Germinal center (tissue), 1 donor: ENCODE results near the gene MOCOS.
A peak's percentile ranks its signal among the peaks of the same experiment; 100 is the strongest.

Source experiments
- DNase-seq: peaks from one replicate; pipeline ENCODE4 v3.0.0; 2012; ENCODE audit warnings: mixed read lengths, low spot score

The MOCOS gene

DNA sequence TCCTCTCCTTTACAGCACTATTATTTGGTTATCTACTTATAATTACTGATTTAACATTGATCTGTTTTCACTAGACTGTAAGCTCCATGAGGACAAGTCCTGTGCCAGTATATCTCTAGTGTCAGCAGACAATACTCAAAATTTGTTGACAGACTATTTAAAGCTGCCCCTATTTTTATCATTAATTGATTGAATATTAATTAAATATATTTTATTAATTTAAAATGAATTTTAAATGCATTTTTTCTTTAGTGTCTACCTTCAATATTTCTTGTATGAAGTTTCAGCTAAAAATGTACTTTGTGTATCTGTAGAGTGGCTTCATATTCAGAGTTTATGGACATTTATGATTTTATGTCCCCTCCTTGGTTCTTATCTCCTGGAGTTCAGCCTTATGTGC lies 83.9 kb downstream of the MOCOS start:
- no peak for DNase-seq

DNA sequence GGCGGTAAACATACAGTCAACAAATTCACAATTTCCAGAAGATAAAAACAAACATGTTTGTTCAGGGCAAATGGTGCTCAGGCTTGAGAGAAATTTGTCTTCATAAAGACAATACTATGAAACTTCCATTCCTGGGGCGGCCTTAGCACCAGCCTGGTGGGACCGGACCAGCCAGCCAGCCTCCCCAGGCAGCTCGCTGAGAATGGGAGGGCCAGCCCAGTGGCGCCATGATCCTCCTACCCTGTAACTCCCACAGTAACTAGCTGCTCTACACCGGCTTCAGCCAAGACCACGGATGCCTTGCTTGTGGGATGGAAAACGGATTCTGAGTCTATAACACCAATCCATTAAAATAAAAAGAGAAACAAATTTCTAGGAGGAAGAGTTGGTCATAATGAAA lies 86.0 kb downstream of the MOCOS start:
- no peak for DNase-seq

GRCh38 chr18:36274083-36274715 lies 86.9 kb downstream of the MOCOS start:
- DNase-seq: no peak

DNA sequence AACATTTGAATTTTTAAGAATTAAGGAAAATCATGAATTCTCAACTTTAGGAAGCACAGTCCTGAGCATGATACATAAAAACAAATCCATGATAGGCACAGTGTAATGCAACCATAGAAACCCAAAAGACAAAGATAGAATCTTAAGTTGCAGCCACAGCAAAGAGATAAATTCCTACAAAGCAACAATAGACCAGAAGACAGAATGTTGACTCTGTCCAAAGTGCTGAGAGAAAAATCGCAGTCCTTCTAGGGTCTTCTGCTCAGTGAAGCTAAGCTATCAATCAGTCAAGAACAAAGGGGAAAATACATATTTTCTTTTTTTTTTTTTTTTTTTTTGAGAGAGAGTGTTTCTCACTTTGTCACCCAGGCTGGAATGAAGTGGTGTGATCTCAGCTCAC lies 88.3 kb downstream of the MOCOS start:
- no peak for DNase-seq

DNA sequence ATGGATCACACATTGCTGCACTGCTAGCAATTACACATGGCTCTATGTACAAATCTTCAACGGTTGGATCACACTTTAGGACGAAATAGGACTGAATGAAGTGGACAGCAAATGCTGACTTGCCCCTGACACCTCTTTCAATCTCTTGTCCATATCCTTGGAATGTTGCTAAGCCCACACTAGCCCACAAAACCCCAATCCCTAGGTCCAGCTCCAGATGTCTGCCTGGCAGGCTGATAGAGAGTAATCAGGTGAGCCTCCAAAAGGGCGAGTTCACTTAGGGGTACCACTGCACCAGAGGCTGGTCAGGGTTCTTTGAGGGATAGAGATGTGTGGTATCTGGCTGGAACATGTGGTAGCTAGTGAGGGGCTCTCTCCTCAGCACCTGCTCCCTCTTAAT lies 91.7 kb downstream of the MOCOS start:
- no peak for DNase-seq

- DNase-seq: no peak
Measured at GRCh38 chr18:36281936-36282335, 94.6 kb downstream of the MOCOS start.

DNA sequence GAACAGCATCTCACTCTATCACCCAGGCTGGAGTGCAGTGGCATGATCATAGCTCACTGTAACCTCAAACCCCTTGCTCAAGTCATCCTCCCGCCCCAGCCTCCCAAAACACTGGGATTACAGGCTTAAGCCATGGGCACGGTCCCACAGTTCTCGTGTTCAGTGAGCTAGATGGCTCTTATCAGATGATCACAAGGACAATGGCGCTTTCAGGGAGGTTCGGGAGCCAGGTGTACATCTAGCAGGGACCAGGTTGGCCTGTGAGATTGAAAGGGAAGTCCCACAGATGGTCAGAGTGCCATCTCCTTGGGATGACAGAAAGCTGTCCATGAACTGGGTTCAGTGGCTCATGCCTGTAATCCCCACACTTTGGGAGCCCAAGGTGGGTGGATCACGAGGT lies 96.2 kb downstream of the MOCOS start:
- no peak for DNase-seq

GRCh38 chr18:36284268-36284667 lies 97.0 kb downstream of the MOCOS start:
- DNase-seq: no peak

GRCh38 chr18:36284671-36285295 lies 97.5 kb downstream of the MOCOS start:
- peak; percentile 51 for DNase-seq

DNA sequence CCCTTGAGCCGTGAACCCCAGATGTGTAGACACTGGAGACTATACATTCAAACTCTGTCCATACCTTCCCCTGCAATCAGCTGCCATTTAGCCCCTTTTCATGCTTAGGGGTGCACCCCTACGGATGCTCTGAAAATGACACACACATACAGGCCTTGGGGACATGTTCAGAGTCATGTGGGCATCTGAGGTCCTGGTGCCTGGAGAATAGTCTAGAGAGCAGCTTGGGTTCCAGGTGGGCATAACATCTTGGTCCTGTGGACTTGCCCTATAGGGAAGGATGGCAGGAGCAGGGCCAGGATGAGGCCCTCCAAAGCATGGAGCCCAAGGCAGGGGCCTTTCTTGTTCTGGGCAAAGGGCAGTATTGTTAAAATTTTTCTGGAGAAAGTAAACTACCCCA lies 100.4 kb downstream of the MOCOS start:
- no peak for DNase-seq

DNA sequence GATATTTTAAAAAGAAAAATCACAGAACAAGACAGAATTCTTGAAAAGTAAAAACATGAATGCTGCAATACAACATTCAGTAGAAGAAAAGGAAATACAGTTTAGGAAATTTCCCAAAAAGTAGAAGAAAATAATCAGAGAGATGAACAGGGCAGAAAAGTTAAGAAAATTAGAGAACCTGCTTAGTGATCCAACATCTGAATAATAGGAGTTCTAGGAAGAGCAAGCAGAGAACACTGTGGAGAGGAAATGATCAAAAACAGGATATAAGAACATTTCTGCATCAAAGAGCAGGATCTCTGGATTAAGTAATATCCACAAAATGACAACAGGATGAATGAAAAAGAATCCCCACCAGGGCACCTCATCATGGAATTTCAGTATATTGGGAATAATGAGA lies 101.4 kb downstream of the MOCOS start:
- no peak for DNase-seq

- no peak for DNase-seq
Measured at GRCh38 chr18:36294031-36294430, 106.7 kb downstream of the MOCOS start.

GRCh38 chr18:36295214-36295613 lies 107.9 kb downstream of the MOCOS start:
- DNase-seq: no peak

GRCh38 chr18:36295880-36296301 lies 108.6 kb downstream of the MOCOS start:
- no peak for DNase-seq

DNA sequence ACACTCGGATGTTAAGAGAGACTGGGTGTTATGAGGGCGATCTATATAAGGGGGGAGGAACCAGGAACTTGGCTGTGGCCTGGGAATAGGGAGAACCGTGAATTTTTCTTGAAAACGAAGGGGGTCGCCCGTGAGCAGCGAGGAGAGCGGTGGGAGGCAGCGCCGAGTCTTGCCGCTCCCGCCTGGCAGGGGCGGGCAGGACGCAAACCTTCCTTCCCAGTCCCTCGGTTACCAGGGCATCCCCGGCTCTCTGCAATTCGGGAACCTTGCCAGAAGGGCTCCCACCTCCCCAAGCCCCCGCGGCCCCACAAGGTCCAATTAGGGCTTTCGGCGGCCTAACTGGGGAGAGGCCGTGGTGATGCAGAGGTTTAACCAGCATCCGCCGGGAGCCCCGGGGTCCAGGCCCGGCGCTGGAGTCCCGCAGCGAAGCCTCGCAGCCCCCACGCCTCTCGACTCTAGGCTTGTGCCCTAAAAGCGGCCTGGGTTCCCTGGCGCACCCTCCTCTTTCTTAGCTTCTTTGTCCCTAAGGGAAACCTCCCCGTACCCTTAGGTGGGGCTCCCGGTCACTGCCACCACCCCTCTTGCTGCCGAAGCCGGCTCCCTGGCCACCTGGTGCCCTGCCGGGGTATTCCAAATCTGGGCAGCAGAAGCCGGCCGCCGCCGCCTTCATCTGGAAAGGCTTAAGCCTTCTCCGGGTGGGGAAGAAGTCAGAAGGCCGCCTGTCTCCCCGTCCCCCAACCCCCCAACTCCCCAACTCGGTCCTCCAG lies 109.5 kb downstream of the MOCOS start:
- peak; percentile 24 for DNase-seq

DNA sequence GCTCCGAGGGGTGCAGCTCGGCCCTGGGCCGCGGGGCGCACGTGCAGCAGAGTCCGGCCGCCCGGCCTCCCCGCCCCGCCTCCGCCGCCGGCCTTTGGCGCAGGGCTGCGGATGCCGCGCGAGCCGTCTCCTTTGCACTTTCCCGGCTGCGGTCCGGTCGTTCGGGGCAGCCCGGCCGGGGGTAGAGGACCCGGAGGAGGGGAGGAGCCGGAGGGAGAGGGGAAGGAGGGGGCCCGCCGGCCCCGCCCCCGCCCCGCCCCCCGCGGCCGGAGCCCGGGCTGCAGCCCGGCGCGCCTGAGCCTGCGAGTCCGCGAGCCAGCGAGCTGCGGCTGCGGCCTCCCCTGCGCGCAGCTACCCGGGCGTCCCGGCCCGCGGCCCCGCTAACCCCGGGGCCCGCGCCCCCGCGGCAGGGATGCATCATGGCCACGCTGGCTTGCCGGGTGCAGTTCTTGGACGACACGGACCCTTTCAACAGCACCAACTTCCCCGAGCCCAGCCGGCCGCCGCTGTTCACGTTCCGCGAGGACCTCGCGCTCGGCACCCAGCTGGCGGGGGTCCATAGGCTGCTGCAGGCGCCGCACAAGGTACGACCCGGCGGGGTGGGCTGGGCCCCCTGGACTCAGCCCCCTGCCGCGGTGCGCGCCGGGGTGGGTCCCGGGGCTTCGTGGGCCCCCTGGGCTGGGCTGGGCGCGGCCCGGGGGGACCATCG lies 110.3 kb downstream of the MOCOS start, which contains the start of gene FHOD3:
Gene FHOD3 (plus strand): TSS at position 297 of the 709 bp plus-strand sequence. CDS start 123 bp downstream, at position 420.
- DNase-seq: peak; percentile 60

GRCh38 chr18:36298126-36298741 lies 110.9 kb downstream of the MOCOS start:
- DNase-seq: peak; percentile 21

DNA sequence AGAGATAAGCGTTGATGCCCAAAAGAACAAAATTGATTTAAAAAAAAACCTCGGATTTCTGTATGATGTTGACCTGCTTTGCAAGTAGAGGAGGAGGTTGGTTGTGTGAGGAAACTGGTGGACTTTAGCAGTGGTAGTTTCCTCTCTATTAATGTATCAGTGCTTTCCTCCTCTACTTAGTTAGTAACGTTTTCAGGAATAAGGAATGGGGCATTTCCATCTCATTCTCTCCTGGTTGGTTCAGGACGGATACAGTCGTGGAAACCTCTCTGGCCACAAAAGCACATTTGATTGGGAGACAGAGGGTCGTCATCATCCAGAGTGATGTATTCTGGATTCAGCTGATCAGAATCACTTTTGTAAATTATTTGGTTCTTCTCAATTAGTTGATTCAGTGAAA lies 111.7 kb downstream of the MOCOS start:
- DNase-seq: no peak

GRCh38 chr18:36300211-36300610 lies 112.9 kb downstream of the MOCOS start:
- no peak for DNase-seq

GRCh38 chr18:36301884-36302283 lies 114.6 kb downstream of the MOCOS start:
- no peak for DNase-seq

- DNase-seq: no peak
Measured at GRCh38 chr18:36302676-36303075, 115.4 kb downstream of the MOCOS start.

GRCh38 chr18:36303211-36303844 lies 116.0 kb downstream of the MOCOS start:
- DNase-seq: no peak
